Activated CD4-positive, alpha-beta memory T cell treated with anti-CD3 and anti-CD28 coated beads for 36 hours (primary cell): ENCODE measurements around the gene TP73. TPM values are rescaled to one million over a fixed set of nuclear protein-coding genes. Genes with fewer than 3 reads are reported as not detected.
A peak's percentile ranks its signal among the peaks of the same experiment; 100 is the strongest.
"Not testable (repeated sequence)": the region's sequence is repeated elsewhere in the genome, so short reads cannot be mapped to it uniquely, and the experiment has no call there.

Experiments
- CTCF ChIA-PET: fragments of 350-600 bp; sonication (Branson Sonifier 250); formaldehyde crosslinking; loops from one replicate; lab custom pipeline; 2021; ENCODE audit warnings: antibody characterized with exemption, inconsistent platforms; lab: Charles Lee
- POLR2A ChIA-PET: fragments of 350-600 bp; sonication (Branson Sonifier 250); formaldehyde crosslinking; loops from one replicate; lab custom pipeline; 2021; ENCODE audit warnings: antibody characterized with exemption; lab: Charles Lee
- DNase-seq: peaks from one replicate; pipeline ENCODE4 v3.0.0-alpha.2; 2020
- H3K27ac Mint-ChIP-seq: one replicate; pipeline ENCODE4 v1.8.0; 2021; ENCODE audit warnings: mixed read lengths
- H3K27me3 Mint-ChIP-seq: one replicate; pipeline ENCODE4 v1.8.0; 2021; ENCODE audit warnings: mixed read lengths
- H3K36me3 Mint-ChIP-seq: one replicate; pipeline ENCODE4 v1.8.0; 2021; ENCODE audit warnings: mixed read lengths
- H3K4me1 Mint-ChIP-seq: one replicate; pipeline ENCODE4 v1.8.0; 2021; ENCODE audit warnings: low read depth, mixed read lengths
- H3K4me3 Mint-ChIP-seq: one replicate; pipeline ENCODE4 v1.8.0; 2021; ENCODE audit warnings: mild to moderate bottlenecking, mixed read lengths
- H3K9me3 Mint-ChIP-seq: one replicate; pipeline ENCODE4 v1.8.0; 2021; ENCODE audit warnings: mixed read lengths
- intact Hi-C: fragments of 100-400 bp; cut with micrococcal nuclease; formaldehyde crosslinking; loops from one replicate; pipeline ENCODE4 v1.15.1; 2023
- total RNA-seq, 2 experiments: library from RNA; stranded (reverse); gene quantifications; one replicate each; pipeline ENCODE4 v1.2.3, GENCODE V29; 2021

The TP73 gene
- total RNA-seq, 2 experiments from 2014 or later: 0.62 to 0.65 TPM

DNA sequence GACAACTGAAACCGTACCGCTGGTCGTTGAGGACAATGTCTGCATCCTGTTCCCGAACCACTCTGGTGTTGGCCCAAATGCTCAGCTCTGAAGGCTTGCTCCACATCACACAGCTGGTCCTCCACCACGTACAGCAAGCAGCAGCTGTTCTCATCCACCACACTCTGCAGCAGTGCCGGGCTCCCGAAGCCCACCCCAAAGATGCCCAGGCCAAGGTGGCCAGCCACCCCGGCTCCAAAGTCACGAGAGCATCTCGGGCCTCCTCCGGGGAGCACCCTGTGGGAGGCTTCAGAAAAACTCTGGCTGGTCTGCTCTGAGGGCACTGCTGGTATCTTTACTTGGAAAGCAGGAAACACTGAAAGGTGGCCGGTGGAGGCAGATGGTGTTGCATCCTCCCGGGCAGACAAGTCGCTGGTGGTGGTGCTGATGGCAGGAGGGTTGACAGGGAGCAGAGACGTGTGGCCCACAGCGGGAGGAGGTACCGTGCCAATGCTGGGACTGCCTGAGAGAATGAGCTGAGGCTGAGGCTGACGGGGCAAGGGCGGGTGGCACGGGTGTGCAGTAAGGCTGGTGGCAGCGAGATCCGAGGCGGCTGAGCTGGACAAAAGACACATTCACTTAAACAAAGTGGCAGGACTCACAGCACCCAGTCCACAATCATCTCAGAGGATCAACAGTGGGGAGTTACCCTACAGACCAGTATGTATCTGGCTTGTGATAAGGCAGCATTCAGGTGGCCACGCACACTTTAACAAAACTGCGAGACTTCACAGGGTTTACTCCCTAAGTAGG is 93.5 kb downstream of the TP73 start:
- ChIA-PET CTCF (interaction anchor here (1.0 kb wide), 1 partner anchor 17 kb away, joined by 3 read pairs; no protein-coding TSS in a partner anchor), POLR2A (no interaction called here)
- no peak for DNase-seq
- Mint-ChIP-seq H3K27me3 (no peaks in the 10 kb centered on the region), H3K4me3 (peak overlapping the region; percentile 77), H3K27ac (no peak overlapping the region), H3K4me1 (peaks cover 25% of the 10 kb centered on the region), H3K36me3 (peaks cover 5% of the 10 kb centered on the region), H3K9me3 (no peaks in the 10 kb centered on the region)
- intact Hi-C loops: no loop called here

DNA sequence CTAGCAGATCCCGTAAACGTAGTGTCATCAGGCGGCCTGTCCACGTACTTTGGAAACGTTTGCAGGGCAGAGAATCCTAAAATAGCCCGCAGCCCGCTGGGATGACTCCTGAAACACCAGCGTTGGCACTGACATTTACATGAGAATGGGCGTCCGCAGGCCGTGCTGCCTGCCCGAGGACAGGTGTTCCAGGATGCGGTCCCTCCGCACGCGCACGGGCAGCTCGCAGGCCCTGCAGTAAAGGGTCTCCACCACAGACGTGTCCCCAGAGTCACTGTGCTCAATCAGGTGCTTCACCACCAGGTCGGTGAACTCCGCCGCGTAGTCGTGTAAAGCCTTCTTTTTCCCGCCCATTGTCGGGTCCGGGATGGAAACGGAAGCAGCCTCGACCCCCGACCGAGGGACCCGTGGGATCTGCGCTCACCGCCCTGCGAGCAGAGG is 94.1 kb downstream of the TP73 start:
- Mint-ChIP-seq H3K4me3 (peak overlapping the region; percentile 77), H3K4me1 (peaks cover 25% of the 10 kb centered on the region), H3K27me3 (no peaks in the 10 kb centered on the region), H3K27ac (no peak overlapping the region), H3K9me3 (no peaks in the 10 kb centered on the region), H3K36me3 (peaks cover 4% of the 10 kb centered on the region)
- CTCF ChIA-PET: no interaction called here
- intact Hi-C loops: no loop called here
- no peak for DNase-seq
- POLR2A ChIA-PET: no interaction called here

DNA sequence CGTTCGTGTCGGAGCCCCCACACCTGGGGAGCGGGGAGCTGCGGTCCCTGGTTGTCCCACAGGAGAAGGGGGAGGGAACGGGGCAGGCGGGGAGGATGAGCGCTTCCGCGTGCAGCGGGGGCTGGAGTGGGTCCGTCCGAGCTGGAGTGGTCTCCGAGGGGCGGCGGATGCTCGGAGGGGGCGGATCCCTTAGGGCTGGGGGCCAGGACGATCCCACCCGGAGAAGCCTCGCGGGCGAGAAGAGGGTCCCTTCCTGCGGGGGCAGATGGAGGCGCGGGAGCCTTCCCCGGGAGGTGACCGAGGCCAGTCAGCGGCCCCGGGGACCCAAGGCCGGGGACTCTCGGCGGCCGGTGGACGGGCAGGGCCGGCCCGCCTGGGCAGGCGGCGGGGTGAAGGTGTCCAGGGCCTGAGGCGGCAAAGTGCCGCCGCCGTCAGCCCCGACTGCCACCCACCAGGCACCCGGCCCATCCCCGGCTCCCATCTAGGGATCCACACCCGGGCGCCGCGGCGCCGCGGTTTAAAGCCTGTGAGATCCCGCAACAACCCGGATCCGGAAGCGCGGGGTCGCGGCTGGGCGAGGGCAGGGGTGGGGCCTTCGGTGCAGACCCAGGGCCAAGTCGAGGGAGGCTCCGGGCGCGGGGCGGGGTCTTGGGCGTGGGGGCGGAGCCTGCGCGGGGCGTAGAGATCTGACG is 94.7 kb downstream of the TP73 start:
- Mint-ChIP-seq H3K36me3 (no peaks in the 10 kb centered on the region), H3K27me3 (no peaks in the 10 kb centered on the region), H3K4me1 (peaks cover 25% of the 10 kb centered on the region), H3K9me3 (no peaks in the 10 kb centered on the region), H3K27ac (no peak overlapping the region), H3K4me3 (peak overlapping the region; percentile 77)
- ChIA-PET CTCF (no interaction called here), POLR2A (no interaction called here)
- DNase-seq: peak; percentile 93
- intact Hi-C loops: no loop called here

DNA sequence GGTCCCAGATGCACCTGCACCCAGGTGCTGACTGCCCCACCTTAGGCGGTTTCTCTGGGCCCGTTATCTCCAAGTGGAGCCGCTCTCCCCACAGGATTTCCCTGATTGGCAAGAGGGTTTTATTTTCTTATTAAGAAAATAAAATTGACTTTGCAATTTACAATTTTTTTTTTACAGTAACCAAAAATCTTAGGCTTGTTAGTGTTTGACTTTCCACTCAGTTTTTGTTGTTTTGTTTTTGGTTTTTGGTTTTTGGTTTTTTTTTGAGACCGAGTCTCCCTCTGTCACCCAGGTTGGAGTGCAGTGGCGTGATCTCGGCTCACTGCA is 95.2 kb downstream of the TP73 start:
- Mint-ChIP-seq H3K36me3 (no peaks in the 10 kb centered on the region), H3K4me3 (peak overlapping the region; percentile 58), H3K4me1 (peaks cover 25% of the 10 kb centered on the region), H3K27ac (no peak overlapping the region), H3K9me3 (no peaks in the 10 kb centered on the region), H3K27me3 (no peaks in the 10 kb centered on the region)
- intact Hi-C loops: no loop called here
- DNase-seq: no peak
- ChIA-PET POLR2A (no interaction called here), CTCF (no interaction called here)

DNA sequence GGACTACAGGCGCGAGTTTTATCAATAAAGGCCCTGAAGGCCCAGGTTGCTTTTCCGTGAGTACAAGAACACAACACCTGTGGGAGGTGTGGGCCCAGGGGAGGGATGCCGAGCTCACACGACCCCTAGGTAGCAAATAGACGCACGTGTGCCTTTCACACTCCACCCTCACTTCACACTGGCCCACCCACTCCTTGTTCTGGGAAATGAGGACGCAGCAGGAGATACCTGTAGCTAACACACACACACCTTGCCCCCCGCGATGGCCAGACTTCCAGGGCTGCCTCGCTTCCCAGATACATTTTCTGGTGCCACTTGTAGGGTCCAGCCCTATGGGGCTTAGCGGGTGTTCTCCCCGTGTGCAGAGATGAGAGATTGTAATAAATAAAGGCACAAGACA is 95.6 kb downstream of the TP73 start:
- peaks cover 25% of the 10 kb centered on the region for H3K4me1 Mint-ChIP-seq
- intact Hi-C loops: no loop called here
- peak overlapping the region; percentile 58 for H3K4me3 Mint-ChIP-seq
- no peaks in the 10 kb centered on the region for H3K36me3 Mint-ChIP-seq
- CTCF ChIA-PET: no interaction called here
- H3K27ac Mint-ChIP-seq: no peak overlapping the region
- DNase-seq: no peak
- POLR2A ChIA-PET: no interaction called here
- no peaks in the 10 kb centered on the region for H3K27me3 Mint-ChIP-seq
- H3K9me3 Mint-ChIP-seq: no peaks in the 10 kb centered on the region

DNA sequence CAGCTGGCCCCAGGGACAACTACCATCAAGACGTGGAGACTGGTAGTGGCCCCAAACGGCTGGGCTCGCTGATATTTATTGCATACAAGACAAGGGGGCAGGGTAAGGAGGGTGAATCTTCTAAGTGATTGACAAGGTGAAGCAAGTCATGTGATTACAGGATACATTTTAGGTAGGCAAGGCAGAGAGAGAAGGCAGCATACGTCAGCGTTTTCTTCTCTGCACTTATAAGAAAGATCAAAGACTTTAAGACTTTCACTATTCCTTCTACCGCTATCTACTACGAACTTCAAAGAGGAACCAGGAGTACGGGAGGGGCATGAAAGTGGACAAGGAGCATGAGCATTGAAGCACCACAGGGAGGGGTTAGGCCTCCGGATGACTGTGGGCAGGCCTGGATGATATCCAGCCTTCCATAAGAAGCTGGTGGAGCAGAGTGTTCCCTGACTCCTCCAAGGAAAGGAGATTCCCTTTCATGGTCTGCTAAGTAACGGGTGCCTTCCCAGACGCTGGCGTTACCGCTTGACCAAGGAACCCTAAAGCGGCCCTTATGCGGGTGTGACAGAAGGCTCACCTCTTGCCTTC is 96.1 kb downstream of the TP73 start:
- Mint-ChIP-seq H3K4me1 (peaks cover 25% of the 10 kb centered on the region), H3K4me3 (peak overlapping the region; percentile 58)
- H3K27ac Mint-ChIP-seq, H3K27me3 Mint-ChIP-seq, H3K36me3 Mint-ChIP-seq, DNase-seq, POLR2A ChIA-PET, intact Hi-C loops, CTCF ChIA-PET, H3K9me3 Mint-ChIP-seq: not testable (repeated sequence)

DNA sequence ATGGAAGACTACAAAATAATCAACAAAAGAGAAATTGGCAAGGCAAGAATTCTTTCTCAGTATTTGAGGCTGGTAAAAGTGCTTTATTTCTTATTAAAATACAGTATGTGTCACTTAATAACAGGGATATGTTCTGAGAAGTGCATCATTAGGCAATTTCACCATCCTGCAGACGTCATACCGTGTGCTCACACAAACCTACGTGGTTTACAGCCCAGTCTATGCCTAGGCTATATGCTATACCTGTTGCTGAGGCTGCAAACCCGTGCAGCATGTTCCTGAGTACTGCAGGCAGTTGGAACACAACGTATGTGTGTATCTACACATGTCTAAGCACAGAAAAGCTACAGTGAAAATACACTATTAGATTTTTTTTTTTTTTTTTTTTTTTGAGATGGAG is 97.2 kb downstream of the TP73 start:
- CTCF ChIA-PET: no interaction called here
- Mint-ChIP-seq H3K36me3 (no peaks in the 10 kb centered on the region), H3K27ac (no peak overlapping the region), H3K4me3 (no peak overlapping the region), H3K9me3 (no peaks in the 10 kb centered on the region), H3K27me3 (no peaks in the 10 kb centered on the region), H3K4me1 (peaks cover 25% of the 10 kb centered on the region)
- intact Hi-C loops: no loop called here
- DNase-seq: no peak
- POLR2A ChIA-PET: no interaction called here

DNA sequence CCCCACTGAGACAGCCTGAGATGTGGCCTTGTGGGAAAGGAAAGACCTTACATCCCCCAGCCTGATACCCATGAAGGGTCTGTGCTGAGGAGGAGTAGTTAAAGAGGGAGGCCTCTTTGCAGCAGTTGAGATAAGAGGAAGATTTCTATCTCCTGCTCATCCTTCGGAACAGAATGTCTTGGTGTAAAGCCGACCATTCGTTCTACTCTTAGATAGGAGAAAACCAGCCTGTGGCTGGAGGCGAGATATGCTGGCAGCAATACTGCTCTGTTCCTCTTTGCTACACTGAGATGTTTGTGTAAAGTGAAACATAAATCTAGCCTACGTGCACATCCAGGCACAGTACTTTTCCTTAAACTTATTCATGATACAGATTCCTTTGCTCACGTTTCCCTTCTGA is 98.4 kb downstream of the TP73 start:
- no peak for DNase-seq
- ChIA-PET POLR2A (no interaction called here), CTCF (no interaction called here)
- Mint-ChIP-seq H3K27me3 (no peaks in the 10 kb centered on the region), H3K9me3 (no peaks in the 10 kb centered on the region), H3K4me1 (peaks cover 17% of the 10 kb centered on the region), H3K4me3 (no peak overlapping the region), H3K36me3 (no peaks in the 10 kb centered on the region), H3K27ac (no peak overlapping the region)
- intact Hi-C loops: no loop called here

DNA sequence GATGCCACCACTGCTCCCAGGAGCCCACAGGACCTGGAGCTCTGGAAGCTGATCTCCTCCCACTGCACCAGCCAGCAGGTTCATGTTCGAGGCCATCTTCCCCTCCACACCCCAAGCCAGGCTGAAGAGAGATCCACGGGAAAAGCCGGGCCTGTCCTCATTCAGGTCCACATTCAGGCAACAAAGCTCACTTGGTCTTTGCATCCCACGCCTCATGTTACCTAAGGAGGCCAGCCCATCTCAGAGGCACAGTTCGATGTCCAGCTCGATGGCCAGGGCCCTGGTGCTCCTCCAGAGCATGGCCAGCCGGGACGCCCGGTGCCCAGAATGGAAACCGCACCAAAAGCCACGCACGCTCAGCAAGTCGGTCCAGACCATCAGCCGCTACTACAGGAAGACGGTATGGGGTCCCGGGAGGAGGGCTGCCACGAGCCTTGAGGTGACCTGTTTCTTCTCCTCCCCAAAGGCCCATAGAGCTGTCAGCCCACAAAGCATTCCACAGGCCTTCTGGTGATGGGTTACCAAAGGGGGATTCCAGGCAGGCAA is 100.2 kb downstream of the TP73 start, which contains the start of gene CCDC27:
Gene CCDC27 (plus strand): TSS at position 51 of the 546 bp plus-strand sequence. CDS start 32 bp downstream, at position 83.
- ChIA-PET POLR2A (no interaction called here), CTCF (interaction anchor here (1.2 kb wide), 1 partner anchor 28 kb away, joined by 3 read pairs; no protein-coding TSS in a partner anchor)
- Mint-ChIP-seq H3K9me3 (no peaks in the 10 kb centered on the region), H3K36me3 (no peaks in the 10 kb centered on the region), H3K4me1 (peaks cover 8% of the 10 kb centered on the region), H3K4me3 (no peak within 1 kb of the TSS), H3K27me3 (peaks cover 3% of the 10 kb centered on the region), H3K27ac (no peak within 1 kb of the TSS)
- DNase-seq: no peak
- intact Hi-C loops: no loop called here

DNA sequence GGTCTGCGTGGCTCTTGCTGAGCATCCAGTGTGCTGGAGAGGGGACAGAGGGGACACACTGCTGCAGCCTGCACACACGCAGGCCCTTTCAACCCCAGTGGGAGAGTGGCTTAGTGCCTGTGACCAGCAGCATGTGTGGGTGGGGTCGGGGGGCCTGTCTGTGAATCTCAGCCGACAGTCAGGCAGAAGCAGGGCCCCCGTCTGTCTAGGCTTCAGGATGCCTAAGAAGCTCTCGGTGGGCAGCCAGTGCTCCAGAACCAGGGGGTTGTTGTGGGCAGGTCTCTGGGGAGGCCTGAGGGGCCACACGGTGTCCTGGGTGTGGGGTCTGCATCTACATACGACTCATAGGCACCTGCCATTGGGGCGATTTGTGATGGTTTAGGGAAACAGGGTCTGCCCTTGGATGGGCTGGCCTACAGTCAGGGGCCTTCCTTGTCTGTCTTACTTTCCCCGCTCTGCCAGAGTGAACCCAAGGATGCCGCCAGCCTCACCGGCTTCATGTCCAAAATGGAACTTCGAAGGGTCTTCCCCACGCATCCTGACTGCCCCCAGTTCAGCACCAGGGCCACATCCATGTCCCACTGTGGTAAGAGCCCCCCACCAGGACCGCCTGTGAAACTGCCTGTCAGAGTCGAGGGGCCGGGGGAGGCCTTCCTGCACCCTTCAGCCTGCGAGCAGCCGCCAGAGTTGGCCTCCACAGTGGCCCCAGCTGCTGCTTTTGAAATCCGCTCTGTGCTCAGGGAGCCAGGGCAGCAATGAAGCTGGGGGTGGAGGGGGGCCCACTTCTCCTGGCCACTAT is 101.5 kb downstream of the TP73 start:
- intact Hi-C loops: no loop called here
- DNase-seq: no peak
- Mint-ChIP-seq H3K4me3 (no peak overlapping the region), H3K27me3 (peaks cover 3% of the 10 kb centered on the region), H3K4me1 (no peaks in the 10 kb centered on the region), H3K27ac (no peak overlapping the region), H3K36me3 (no peaks in the 10 kb centered on the region), H3K9me3 (no peaks in the 10 kb centered on the region)
- ChIA-PET POLR2A (no interaction called here), CTCF (no interaction called here)

DNA sequence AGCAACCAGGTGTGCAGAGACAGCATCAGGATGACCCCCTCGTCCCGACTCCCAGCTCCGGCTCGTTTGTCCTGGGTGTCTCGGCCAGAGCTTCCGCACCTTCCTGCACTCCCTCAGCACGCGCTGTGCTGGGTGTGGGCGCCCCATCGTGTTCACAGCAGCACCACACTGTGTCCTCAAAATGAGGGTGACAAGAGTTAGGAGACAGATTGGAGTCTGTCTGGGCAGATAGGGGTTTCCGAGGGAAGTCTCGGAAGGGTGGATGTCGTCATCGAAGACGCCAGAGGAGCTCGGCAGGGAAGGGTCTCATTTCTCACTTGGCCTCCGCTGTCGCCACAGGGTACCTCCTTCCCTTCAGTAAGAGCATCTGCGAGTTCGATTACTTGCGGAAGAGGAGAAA is 104.1 kb downstream of the TP73 start:
- H3K9me3 Mint-ChIP-seq: no peaks in the 10 kb centered on the region
- H3K27me3 Mint-ChIP-seq: peaks cover 12% of the 10 kb centered on the region
- ChIA-PET CTCF (interaction anchor here (0.8 to 1.2 kb wide), 2 partner anchors 20 to 32 kb away, joined by 3 to 4 read pairs; no protein-coding TSS in a partner anchor), POLR2A (no interaction called here)
- H3K4me1 Mint-ChIP-seq: no peaks in the 10 kb centered on the region
- intact Hi-C loops: no loop called here
- no peaks in the 10 kb centered on the region for H3K36me3 Mint-ChIP-seq
- no peak for DNase-seq
- no peak overlapping the region for H3K4me3 Mint-ChIP-seq
- no peak overlapping the region for H3K27ac Mint-ChIP-seq
